Pons (tissue), 1 donor: ENCODE results near the gene PLPP1.

Experiments
- DNase-seq: peaks from one replicate; pipeline ENCODE4 v3.0.0-alpha.2; 2016; ENCODE audit warnings: low spot score

PLPP1 gene

GRCh38 chr5:55446640-55447351 is 88.0 kb downstream of the PLPP1 start:
- DNase-seq: no peak

GRCh38 chr5:55445791-55446190 is 89.0 kb downstream of the PLPP1 start:
- no peak for DNase-seq

DNA sequence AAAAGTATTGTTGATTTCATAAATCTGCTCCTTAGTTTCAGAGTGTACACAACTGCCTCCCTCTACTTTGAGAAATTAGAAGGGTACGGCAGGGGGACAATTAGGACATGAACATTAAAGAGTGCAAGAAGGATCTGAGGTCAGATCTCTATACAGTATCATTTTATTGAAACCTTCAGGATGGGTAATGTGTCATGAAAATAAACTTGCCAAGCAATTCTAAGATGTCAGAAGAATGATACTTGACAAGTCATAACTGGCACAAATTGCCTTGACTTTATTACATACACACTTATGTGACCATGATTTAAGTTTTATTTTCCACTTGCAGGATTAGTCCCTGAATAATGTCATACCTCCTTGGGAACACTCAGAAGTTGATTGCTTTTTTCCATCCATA is 92.8 kb downstream of the PLPP1 start:
- no peak for DNase-seq

- no peak for DNase-seq
These were observed 93.5 kb downstream of the PLPP1 start for GRCh38 chr5:55441107-55441771.

DNA sequence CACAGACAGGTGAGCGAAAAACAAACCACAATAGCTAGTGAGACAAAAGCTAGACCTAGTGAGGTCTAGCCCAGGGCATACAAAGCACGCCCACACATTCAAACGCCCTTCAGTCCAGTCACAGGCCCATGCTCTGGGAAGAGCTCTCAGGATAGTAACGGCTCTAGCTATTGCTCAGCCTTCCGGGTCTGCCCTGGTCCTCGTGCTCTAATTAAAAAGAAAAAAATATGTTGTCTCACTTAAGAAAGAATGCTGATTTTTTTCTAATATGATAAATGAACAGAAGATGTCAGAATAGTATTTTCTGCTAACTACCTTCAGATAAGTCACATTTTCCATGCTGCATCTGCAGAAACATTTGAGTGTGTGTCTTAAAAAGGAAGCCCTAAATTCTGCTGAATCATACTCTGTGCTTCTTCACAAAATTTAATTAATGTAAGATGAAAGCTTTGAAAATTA is 94.5 kb downstream of the PLPP1 start:
- peak; percentile 62 for DNase-seq

GRCh38 chr5:55438998-55439397 is 95.8 kb downstream of the PLPP1 start:
- DNase-seq: peak; percentile 50

GRCh38 chr5:55437859-55438206 is 96.9 kb downstream of the PLPP1 start:
- no peak for DNase-seq

GRCh38 chr5:55437452-55437851 is 97.3 kb downstream of the PLPP1 start:
- DNase-seq: no peak

DNA sequence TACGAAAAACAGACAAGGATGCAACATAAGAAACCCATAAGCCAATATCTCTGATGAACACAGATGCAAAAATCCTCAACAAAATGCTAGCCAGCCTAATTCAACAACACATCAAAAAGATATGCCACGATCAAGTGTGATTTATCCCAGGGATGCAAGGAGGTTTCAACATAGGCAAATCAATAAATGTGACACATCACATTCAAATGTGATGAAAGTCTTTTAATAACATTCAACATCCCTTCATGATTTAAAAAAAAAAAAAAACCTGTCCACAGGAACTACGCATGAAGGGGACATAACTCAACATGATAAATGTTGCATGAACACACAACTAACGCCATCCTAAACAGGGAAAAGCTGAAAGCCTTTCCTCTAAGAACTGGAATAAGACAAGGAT is 102.2 kb downstream of the PLPP1 start:
- no peak for DNase-seq

DNA sequence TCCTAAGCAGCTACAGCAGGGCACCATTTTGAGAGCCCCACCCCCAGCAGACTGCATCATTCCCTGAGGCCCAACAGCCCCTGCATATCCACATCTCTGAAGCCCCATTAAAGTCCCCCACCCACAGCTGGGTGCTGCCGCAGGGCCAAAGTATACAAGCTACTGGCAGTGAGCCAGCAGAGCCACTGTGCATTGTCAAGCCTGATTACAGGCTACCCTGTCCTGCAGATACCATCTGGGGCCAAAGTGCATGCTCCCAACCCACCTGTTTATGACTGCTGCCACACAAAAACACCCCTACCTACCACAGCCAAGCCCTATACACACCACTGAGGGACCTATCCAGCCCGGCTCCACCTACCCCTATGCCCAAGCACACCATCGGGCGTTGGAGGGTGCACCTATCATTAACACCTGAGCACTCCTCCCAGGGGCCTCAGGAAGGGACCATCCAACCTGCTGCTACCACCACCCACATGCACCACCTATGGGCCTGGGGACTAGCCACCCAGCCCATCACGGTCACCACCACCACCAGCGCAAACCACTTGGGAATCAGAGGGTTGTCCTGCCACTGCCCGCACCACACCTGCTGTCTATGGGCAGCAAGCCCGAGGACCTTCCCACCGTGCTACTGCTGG is 105.0 kb downstream of the PLPP1 start:
- no peak for DNase-seq

DNA sequence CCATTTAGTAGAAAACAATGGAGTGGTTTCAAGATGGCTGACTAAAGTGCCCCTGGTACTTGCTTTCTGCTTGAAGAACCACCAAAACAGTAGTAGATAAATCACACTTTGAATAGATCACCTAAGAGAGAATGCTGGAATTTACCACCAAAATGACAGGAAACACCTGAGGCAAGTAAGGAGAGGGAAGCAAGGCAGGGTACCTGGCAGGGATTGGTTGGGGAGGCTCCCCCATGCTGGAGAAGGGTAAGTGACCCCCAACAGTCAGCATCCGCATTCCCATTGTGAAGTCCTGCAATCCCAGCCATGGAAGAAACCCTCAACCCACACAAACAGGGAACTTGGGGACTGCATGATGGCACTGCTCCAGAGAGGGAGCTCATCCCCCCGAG is 105.5 kb downstream of the PLPP1 start:
- DNase-seq: no peak

- DNase-seq: no peak
These were observed 107.6 kb downstream of the PLPP1 start for GRCh38 chr5:55427157-55427556.

DNA sequence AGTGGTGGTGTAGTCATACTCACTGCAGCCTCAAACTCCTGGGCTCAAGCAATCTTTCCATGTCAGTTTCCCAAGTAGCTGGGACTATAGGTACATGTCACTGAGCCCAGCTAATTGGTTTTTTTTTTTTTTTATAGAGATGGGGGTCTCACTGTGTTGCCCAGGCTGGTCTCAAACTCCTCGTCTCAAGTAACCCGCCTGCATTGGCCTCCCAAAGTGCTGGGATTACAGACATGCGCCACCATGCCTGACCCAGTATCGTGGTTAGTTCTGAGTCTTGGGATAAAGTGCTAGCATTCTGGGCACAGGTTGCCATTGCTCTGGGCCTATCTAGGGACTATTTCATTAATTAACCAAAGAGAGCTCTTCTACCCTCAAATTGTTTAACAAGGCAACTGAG is 108.3 kb downstream of the PLPP1 start:
- DNase-seq: no peak

DNA sequence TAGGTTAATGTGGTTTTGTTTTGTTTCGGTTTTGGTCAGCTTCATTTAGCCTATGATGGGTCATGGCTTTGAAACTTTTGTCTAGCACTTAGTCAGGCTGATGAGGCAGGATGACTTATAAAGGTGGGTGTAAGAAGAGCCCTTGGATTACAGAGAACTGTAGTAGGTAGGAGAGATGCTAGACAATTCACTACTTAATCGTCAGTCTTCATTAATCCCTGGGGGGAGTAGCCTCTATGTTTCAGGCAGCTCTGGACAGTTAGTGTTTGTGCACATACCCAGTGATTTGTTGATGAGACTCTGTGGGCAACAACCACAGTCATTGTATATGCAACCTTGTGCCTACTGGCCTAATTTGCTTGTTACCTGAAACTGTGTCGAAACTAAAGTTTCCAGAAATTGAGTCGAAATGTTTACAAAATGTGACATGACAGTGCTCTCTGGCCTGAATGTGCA is 113.7 kb downstream of the PLPP1 start:
- no peak for DNase-seq

DNA sequence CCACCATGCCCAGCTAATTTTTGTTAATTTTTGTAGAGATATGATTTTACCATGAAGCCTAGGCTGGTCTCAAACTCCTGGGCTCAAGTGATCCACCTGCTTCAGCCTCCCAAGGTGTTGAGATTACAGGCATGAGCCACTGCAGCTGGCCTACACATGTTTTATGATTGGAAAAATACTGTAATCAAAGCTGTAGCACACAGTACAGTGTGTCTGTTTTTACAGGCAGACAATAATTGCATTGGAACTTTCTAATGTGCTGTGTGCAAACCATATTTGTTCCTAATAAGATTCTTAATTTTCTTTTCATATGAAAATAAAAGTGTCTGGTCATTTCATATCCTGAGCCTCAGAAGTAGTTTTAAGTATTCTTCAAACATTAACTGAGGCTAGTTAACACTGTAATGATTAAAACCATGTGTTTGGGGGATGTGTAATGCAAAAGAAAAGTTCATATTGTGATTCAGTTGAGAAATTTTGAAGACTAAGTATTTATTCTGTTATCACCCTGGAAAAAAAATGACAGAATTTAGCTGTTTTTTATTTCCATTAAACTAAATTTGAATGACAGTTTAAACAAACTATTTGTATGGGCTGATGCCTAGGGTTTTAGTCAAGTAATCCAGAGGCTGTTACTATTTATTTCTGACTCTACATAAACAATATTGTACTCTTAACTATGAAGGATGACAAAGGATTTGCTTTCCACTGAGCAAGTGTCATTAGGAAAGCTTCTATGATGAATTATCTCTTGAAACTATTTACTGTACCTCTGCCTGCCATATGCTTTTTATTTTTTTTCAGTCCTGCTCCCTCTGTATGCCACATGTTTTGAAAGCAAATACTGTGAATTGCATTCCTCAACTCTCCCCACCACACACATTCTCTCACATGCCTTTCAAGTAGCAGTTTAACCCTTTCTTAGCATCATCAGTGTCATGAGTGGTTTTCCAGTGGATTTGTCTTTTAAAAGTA is 115.5 kb downstream of the PLPP1 start:
- no peak for DNase-seq

DNA sequence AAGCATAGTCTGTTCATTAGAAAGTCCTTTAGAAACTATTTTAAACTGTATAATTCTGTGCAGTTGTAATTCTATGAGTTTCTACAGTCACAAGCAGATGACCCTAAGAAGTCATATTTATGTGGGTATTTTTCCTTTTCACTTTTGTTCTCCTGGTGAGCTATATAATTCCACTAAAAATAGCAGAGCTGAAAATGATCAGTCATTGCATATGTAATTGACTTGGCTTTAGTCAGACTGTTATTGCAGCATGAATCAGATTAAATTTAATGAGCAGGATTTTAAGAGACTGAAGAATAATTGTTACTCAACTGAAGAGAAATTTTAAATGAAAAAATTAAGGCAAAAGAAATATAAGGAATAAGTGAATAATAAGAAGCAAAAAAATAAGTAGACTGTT is 118.5 kb downstream of the PLPP1 start:
- no peak for DNase-seq

GRCh38 chr5:55415071-55415470 is 119.7 kb downstream of the PLPP1 start:
- DNase-seq: no peak

GRCh38 chr5:55413644-55414043 is 121.1 kb downstream of the PLPP1 start:
- DNase-seq: no peak

- DNase-seq: no peak
These were observed 122.9 kb downstream of the PLPP1 start for GRCh38 chr5:55411876-55412275.

DNA sequence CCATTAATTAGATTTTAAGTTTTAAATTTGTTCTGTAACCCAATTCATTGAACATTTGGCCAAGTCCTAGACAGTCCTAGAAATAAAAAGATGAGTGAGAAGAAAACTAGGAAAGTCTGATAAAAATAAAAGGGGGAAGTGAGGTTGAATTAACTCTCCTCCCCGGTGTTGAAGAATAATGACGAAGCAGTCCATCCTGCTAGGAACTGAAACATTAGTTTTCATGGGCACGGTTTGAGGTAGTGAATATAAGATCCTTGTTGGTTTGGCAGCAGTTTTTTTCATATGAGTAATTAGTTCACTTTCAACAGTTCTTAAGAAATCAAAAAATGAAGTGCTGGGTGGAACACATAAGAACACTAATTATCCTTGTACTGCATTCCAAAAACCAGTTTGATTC is 123.9 kb downstream of the PLPP1 start:
- DNase-seq: peak; percentile 58

- DNase-seq: no peak
These were observed 125.0 kb downstream of the PLPP1 start for GRCh38 chr5:55409775-55410174.

DNA sequence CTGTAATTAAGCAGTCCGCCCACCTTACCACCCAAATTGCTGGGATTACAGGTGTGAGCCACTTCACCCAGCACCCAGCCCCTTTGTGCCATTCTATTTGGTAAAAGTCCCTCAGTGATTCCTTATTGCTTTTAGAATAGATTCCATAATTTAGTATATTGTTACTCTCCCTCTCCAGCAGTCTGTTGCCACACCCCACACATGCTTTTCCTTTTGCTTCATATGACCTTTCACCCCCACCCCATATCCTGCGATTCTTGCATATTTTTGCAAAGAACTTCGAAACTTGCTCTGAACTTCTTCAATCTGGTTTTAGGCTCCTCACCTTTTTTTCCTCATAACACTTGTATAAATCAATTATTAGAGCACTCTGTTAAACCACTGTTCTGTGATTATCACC is 126.8 kb downstream of the PLPP1 start:
- no peak for DNase-seq
